ENCODE measurements around the gene TESK2.
"Not testable (repeated sequence)": the region's sequence is repeated elsewhere in the genome, so short reads cannot be mapped to it uniquely, and the experiment has no call there.

Gene TESK2

DNA sequence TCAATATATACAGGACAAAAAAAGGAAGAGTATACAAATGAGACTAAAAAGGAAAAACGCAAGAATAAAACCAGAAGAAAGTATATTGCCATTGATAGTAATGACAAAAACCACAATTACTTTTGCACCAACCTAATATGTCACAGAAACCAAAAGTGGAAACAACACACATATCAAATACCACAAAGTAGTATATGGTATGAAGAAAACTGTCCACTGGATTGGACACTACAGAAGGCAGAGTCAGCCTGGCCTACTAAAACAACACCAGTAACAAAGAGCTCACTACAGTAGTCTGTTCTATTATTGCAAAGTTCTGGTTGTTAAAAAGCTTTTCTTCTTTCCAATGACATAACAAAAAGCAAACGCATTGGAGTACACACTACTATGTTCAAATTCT is 17.7 kb downstream of the TESK2 start:
- DNase-seq (ENCODE audit: low read depth), result no peak

DNA sequence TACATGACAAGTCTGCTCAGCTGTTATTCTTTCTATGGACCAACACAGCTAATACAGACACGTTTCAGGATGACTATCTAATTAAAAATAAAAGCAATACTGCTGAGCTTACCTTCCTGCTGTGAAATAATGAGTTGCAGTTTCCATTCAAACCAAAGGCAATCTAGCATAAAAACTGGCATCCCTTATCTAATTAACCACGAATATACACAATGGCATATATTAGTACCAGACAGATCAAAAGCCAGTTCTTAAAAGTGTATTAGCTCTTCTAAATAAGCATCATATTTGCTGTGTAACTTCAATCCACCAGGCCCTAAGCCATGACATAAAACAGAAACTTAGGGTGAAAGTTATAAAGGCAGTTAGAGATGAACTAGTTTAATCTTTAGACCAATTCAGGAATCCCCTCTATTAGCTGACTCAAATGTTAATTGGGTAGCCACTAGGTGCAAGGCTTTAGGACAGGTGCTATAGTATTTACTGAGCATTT is 20.6 kb downstream of the TESK2 start:
- no peak for DNase-seq (ENCODE audit: low read depth)

DNA sequence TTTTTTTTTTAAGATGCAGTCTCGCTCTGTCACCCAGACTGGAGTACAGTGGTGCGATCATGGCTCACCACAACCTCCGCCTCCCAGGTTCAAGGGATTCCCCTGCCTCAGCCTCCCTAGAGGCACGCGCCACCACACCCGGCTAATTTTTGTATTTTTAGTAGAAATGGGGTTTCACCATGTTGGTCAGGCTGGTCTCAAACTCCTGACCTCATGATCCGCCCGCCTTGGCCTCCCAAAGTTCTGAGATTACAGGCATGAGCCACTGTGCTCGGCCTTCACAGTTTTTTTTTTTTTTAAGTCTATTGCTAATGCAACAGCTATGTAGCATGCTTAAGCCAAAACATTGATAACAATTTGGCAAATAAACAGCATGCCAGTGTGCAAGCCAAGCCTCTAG is 23.6 kb downstream of the TESK2 start:
- not testable (repeated sequence) for DNase-seq (ENCODE audit: low read depth)

DNA sequence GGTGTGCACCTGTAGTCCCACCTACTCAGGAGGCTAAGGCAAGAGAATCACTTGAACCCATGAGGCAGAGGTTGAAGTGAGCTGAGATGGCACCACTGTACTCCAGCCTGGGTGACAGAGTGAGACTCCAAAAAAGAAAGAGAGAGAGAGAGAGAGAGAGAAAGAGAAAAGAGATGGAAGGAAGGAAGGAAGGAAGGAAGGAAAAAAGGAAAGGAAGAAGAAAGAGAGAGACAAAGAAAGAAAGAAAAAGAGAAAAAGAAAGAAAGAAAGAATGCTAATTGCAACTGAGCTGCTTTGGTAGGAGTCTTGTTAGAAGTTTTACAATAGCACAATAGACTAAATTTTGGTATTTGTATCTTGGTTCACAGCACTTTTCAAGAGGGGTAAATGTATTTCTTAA is 25.7 kb downstream of the TESK2 start:
- DNase-seq (ENCODE audit: low read depth), result no peak

DNA sequence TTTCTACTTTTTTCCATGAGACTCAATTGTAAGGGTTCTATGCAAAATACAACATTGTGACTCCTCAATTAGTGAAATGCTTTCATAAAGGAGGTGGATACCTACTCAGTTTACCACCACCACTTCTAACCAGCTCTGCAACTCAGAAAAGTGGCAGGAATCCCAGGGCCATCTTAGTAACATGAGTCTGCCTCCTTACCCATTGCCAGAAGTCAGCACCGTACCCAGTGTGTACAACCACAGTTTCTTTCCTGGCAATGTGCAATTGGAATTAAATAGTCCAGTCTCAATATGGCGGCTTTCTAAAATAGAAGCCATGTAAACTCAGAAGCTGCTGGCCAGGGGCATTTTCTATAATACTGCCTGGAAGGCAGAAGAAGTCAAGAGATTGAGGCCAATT is 32.1 kb downstream of the TESK2 start:
- no peak for DNase-seq (ENCODE audit: low read depth)

DNA sequence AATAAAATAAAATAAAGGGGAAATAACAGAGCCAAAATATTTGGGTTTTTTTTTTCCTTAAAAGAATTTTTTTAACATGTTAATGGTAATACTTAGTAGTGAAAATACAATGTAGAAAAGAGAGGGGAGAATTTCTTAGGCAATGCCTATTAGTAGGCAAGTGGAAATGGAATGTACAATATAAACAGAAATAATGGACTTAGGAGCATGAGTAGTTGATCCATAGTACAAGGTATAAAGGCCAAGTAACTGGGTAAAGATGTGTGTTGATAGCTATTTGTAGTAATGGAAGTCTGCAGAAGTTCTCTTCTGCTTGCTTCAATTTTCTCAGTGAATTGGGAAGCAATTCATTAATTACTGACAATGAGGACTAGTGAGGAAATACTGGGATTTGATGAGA is 34.4 kb downstream of the TESK2 start:
- DNase-seq (ENCODE audit: low read depth), result no peak

DNA sequence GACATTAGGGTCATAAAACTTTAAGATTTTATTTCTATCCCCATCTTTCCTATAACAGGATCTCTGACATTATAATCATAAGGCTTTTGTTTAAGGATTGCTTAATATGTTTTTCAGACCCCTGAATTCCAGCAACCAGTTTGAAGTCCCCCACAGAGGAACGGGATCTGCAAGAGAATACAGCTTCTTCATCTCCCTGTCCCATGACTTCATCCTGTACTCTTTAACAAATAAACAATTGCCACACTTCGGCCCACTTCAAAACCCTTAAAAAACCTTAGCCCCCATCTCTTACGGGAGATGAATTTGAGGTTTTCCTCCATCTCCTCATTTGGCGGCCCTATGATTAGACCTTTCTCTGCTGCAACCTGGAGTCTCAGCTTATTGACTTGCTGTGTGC is 35.8 kb downstream of the TESK2 start:
- DNase-seq (ENCODE audit: low read depth), result no peak

DNA sequence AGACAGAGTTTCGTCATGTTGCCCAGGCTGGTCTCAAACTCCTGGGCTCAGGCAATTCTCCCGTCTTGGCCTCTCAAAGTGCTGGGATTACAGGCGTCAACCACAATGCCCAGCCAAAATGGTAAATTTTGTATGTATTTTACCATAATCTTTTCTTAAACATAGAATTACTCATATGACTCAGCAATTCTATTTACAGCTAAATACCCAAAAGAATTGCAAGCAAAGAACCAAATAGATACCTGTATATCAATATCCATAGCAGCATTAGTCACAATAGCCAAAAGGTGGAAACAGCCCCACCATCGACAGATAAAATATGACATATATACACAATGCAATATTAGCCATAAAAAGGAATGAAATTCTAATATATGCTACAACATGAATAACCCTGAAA is 36.5 kb downstream of the TESK2 start:
- DNase-seq (ENCODE audit: low read depth), result no peak

DNA sequence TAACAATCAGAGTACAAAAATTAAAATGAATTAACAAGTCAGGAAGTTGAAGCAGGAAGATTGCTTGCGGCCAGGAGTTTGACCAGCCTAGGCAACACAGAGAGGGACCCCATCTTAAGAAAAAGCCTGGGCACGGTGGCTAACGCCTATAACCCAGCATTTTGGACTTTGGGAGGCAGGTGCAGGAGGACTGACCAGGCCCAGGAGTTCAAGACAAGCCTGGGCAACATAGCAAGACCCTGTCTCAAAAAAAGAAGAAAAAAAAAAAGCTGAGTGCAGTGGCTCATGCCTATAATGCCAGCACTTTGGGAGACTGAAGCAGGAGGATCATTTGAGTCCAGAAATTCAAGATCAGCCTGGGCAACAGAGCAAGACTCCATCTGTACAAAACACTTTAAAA is 38.5 kb downstream of the TESK2 start:
- DNase-seq (ENCODE audit: low read depth), result no peak

DNA sequence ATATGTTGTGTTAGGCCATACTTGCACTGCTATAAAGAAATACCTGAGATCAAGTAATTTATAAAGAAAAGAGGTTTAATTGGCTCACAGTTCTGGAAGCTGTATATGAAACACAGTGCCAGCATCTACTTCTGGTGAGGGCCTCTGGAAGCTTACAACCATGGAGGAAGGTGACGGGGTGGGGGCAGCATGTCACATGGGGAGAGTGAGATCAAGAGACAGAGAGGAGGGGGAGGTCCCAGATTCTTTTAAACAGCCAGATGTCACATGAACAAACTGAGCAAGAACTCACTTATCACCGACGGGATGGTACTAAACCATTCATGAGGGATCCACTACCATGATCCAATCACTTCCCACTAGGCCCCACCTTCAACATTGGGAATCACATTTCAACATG is 42.6 kb downstream of the TESK2 start:
- no peak for DNase-seq (ENCODE audit: low read depth)

DNA sequence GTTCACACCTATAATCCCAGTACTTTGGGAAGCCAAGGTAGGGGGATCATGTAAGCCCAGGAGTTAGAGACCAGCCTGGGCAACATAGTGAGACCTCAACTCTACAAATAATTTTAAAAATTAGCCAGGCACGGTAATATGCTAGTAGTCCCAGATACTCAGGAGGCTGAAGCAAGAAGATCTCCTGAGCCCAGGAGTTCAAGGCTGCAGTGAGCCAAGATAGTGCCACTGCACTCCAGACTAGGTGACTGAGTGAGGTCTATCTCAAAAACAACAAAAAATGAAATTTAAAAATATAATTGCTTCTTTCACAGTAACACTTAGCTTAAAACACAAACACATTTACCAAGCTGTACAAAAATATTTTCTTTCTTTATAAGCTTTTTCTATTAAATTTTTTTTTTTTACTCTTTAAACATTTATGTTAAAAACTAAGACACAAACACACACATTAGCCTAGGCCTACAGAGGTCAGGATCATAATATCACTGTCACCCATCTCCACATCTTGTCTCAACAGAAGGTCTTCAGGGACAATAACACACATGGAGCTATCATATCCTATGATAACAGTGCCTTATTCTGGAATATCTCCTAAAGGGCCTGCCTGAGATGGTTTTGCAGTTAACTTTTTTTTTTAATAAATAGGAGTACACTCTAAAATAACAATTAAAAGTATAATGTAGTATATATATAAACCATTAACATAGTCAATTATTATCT is 43.9 kb downstream of the TESK2 start:
- DNase-seq (ENCODE audit: low read depth), result no peak

DNA sequence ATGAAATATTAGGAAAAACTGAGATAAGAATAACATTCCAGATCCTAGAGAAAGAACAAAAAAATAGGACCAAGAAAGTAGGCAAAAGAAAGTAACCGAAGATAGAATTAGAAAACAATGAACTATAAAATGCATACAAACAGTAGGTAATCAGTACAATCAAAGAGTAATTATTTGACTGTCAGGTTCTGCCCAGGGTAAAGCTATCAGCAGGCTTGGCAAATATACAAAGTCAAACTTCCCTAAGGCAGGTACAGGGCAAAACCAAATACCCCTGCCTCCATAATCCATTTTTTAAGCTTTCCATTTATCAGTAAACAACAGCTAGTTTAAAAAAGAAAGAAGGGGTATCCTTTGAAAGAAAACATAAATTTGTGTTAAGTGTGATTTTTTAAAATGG is 44.4 kb downstream of the TESK2 start:
- no peak for DNase-seq (ENCODE audit: low read depth)

DNA sequence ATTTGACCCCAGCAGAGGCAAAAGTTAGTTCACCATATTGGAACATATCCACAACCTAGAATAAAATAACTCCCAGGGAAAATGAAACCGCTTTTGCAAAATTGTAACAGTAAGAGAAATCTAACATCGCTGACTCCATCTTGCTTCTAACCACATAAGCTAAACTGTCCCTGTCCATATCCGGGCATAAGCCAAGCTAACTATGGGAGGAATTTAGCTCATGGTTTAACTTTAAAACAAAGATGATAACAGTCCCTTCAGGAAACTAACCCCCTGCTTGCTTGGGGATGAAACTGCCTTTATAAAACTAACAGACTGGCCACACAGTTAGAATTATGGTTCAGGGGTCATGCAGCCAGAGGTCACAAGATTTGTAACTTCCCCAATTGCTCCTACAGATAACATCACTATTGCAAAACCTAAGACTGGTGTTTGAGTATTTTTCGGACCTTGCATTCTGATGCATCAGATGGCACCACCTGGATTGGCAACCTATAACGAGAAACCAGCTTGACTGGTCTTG is 46.3 kb downstream of the TESK2 start:
- no peak for DNase-seq (ENCODE audit: low read depth)

DNA sequence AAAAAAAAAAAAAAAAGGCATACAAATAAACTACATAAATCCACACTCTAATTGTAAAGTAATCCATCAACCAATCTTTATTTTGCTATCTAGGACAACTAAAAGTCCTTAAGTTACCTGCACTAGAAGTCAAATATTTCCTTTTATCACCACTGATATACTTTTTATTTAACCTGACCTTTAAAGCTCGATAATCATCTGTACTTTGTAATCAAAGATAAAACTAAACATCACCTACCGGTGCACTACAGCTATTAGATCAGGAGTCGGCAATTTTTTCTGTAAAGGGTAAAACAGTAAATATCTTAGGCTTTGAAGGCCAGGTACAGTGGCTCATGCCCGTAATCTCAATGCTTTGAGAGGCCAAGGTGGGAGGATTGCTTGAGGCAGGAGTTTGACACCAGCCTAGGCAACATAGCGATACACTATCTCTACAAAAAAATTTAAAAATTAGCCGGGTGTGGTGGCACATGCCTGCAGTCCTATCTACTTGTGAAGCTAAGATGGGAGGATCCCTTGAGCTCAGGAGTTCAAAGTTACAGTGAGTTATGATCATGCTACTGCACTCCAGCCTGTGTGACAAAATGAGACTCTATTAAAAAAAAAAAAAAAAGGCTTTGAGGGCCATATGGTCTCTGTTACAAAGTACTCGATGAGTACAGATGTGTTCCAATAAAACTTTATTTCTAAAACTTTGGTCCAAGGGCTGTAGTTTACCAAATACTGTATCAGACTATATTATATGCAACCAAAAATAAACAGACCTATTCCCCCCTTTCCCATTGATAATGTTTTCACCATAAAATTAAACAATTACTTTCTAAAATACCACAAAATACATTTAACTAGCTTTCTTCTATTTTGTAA is 47.1 kb downstream of the TESK2 start:
- no peak for DNase-seq (ENCODE audit: low read depth)

DNA sequence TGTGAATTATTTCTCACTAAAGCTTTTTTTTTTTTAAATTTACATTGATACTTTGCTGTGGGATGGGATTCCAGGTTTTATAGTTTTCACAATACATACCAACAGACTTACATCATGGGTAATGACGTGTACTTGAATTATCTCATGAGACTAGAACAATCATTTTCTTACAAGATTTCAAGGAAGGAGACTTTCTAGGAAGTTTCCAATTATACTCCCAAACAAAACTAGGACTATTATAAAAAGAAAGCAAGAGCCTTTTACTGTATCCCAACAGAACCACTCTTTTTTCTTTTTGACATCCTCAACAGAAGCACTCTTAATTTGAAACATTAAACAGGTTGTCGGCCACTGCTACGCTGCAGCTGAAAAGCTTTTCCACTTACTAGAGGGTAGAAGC is 48.7 kb downstream of the TESK2 start:
- DNase-seq (ENCODE audit: low read depth), result peak; percentile 81

DNA sequence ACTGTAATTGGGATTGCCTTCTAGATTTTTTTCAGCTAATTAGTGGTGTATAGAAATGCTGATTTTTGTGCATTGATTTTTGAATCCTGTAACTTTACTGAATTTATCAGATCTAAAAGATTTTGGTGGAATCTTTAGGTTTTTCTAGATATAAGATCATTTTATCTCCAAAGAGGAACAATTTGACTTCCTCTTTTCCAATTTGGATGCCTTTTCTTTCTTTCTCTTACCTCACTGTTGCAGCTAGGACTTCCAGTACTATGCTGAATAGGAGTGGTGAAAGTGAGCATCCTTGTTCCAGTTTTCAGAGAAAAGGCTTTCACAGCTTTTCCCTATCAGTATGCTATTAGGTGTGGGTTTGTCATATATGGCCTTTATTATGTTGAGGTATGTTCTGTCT is 53.6 kb downstream of the TESK2 start:
- DNase-seq (ENCODE audit: low read depth), result no peak

DNA sequence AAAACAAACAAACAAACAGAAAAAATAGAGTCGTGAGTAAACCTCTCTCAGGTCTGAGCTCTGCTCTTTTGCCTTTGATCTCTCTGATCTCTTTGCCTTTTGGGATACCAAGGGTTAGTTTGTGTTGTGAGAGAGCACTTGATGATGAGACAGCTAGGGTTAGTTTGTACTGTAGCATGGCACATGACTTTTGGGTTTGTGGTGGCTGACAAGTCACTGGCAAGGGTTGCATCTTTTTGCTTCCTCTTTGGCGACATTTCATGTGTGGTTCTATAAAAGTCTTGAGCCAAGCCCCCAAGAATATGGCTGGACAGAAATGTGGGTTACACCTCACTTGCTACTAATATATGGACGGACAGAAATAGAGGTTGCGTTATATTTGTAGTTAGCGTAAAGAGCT is 60.5 kb downstream of the TESK2 start:
- DNase-seq (ENCODE audit: low read depth), result no peak

DNA sequence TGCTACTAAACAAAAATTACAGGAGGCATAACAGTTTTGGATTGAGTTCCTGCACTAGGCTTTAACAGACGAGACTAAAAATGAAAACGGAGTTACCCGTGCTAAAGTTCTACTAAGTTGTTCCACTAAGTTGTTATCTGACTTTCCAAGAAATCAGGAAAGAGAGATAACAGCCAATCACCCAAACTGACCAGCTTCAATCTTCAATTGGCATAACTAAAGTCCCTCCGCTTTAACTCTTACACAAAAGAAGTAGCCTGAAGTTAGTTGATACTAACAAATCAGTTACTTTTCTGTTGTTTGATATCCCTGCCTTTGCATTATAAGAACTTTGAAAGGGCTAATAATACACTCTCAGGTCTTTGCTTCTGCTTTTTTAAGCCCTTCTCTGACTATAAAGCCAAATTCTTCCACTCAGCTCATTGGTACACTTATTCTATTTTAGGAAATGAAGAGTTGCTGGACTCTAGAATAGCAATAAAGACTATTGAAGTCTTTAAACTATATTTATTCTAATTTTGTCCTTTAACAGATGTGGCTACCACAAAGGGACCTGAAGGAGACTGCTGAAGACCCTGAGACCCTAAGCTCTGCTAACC is 61.3 kb downstream of the TESK2 start:
- DNase-seq (ENCODE audit: low read depth), result no peak

DNA sequence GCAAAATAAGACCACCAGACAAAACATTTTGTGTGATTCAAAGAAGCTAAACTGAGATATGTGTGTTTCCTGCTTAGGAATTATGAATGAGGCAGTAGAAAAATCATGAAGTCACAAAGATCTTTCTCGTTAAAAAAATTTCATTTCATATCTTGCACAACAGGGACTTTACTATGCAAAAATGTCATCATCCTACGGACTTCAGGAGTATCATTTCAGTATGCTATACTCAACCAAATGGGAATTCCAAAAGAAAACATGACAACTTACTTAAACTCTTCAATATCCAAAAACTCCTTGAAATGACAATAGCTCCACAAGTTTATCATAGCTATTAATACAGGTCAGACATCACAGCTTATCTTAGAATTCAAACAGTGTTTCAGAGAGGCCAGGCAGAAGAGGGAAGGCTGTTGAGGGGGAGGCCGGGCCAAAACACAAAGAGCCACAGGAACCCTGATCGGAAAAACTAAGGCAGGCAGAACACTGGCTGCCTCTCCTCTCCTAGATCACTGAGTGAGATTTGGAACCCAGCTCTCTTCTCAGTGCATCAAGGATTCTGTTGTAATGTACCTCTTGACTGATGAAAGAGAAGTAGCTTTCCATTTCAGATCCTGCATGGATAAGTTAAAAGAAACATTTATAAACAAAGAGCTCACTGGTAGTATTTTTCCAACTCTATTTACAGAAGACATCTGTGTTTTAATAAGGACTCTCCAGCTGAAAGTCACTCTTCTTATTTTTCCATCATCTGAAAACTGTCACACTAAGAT is 66.9 kb downstream of the TESK2 start:
- DNase-seq (ENCODE audit: low read depth), result no peak

DNA sequence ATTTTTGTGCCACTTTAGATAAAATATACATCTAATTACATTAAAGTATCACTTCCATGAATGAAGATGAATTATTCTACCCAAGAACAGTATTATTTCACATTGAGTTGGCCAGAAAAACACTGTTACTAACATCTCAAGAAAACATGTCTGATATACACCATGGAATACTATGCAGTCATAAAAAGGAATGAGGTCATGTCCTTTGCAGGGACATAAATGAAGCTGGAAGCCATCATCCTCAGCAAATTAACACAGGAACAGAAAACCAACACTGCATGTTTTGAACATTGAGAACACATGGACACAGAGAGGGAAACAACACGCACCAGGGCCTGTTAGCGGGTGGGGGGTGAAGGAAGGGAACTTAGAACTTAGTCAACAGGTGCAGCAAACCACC is 69.0 kb downstream of the TESK2 start:
- DNase-seq (ENCODE audit: low read depth), result no peak

DNA sequence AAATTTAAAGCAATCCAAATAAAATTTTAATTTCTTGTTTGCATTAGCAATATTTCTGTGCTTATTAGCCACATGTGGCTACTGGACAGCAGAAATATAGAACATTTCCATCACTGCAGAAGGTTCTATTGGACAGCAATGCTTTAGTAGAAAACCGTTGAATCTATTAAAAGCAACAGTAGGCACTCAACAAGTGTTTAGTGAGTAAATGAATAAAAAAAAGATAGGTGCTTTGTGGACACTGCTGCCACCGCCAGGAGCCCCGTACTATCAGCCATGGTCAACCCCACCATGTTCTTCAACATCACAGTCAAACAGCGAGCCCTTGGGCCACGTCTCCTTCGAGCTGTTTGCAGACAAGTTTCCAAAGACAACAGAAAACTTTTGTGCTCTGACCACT is 76.2 kb downstream of the TESK2 start:
- no peak for DNase-seq (ENCODE audit: low read depth)

DNA sequence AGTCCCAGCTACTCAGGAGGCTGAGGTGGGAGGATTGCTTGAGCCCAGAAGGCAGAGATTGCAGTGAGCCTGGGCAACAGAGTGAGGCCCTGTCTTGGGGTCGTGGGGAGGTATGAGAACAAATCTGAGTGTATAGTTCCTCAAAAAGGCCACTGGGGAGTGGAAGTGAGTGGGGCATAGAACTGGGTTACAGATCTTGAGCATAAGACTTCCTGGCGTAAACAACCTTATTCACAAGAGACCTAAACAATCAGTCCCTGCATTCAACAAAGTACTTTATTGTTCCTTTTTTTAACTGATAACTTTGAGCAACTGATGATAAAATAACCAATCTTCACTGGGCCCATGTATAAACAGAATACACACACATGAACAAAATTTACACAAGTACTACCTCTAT is 78.1 kb downstream of the TESK2 start:
- no peak for DNase-seq (ENCODE audit: low read depth)

Measured in HS-5 (cell line).